ENCODE measurements around the gene PTPN1.
A peak's percentile ranks its signal among the peaks of the same experiment; 100 is the strongest.

The PTPN1 gene

GRCh38 chr20:50532221-50532620, 22.0 kb downstream of the PTPN1 start:
- TF ChIP-seq ZNF792 (tag by site-specific recombination; IDR thresholded peaks at IDR 0.05) = no peak
- no peak for TF ChIP-seq ZNF416 (tag by site-specific recombination; IDR thresholded peaks at IDR 0.05)
- TF ChIP-seq ZBTB10 (tag by site-specific recombination; IDR thresholded peaks at IDR 0.05) = no peak
- TF ChIP-seq, protein P1, sequence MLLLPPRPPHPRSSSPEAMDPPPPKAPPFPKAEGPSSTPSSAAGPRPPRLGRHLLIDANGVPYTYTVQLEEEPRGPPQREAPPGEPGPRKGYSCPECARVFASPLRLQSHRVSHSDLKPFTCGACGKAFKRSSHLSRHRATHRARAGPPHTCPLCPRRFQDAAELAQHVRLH (tag by site-specific recombination; IDR thresholded peaks at IDR 0.05) = no peak
- no peak for TF ChIP-seq ZNF544 (tag by site-specific recombination; IDR thresholded peaks at IDR 0.05)
- no peak for TF ChIP-seq REPIN1 (tag by site-specific recombination; IDR thresholded peaks at IDR 0.05; ENCODE audit: low read depth)
- no peak for TF ChIP-seq ZNF747 (tag by site-specific recombination; IDR thresholded peaks at IDR 0.05)
- TF ChIP-seq, protein P2, sequence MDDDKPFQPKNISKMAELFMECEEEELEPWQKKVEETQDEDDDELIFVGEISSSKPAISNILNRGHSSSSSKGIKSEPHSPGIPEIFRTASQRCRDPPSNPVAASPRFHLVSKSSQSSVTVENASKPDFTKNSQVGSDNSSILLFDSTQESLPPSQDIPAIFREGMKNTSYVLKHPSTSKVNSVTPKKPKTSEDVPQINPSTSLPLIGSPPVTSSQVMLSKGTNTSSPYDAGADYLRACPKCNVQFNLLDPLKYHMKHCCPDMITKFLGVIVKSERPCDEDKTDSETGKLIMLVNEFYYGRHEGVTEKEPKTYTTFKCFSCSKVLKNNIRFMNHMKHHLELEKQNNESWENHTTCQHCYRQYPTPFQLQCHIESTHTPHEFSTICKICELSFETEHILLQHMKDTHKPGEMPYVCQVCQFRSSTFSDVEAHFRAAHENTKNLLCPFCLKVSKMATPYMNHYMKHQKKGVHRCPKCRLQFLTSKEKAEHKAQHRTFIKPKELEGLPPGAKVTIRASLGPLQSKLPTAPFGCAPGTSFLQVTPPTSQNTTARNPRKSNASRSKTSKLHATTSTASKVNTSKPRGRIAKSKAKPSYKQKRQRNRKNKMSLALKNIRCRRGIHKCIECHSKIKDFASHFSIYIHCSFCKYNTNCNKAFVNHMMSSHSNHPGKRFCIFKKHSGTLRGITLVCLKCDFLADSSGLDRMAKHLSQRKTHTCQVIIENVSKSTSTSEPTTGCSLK (tag by site-specific recombination; IDR thresholded peaks at IDR 0.05) = no peak
- TF ChIP-seq ZNF660 (tag by site-specific recombination; IDR thresholded peaks at IDR 0.05) = no peak
- no peak for TF ChIP-seq ZNF518A (tag by site-specific recombination; conservative IDR thresholded peaks at IDR 0.05; ENCODE audit: low read depth)
- TF ChIP-seq EGR2 (tag by site-specific recombination; IDR thresholded peaks at IDR 0.05; ENCODE audit: low read depth) = no peak
- TF ChIP-seq SALL2 (tag by site-specific recombination; IDR thresholded peaks at IDR 0.05; ENCODE audit: borderline replicate concordance) = no peak
- no peak for TF ChIP-seq ZBTB21 (tag by site-specific recombination; IDR thresholded peaks at IDR 0.05)
- Histone ChIP-seq H3K27ac (ENCODE audit: extremely low read depth, low read depth, low read length) (no peak overlapping the region), H3K4me3 (ENCODE audit: low read depth, low read length) (no peak overlapping the region), H3K9me3 (ENCODE audit: control insufficient read depth, insufficient read depth, low read depth, low read length) (no peaks in the 10 kb centered on the region), H3K4me1 (ENCODE audit: control insufficient read depth, insufficient read depth, low read length) (peaks cover 15% of the 10 kb centered on the region), H3K36me3 (ENCODE audit: control insufficient read depth in 2 of 2, insufficient read depth in 1 of 2, low read length in 2 of 2) (no peaks in the 10 kb centered on the region)
- CTCF ChIA-PET = interaction anchor here (0.6 kb wide), 1 partner anchor 16 kb away, joined by 4 read pairs; no protein-coding TSS in a partner anchor
- POLR2A ChIA-PET = interaction anchor here (1.3 kb wide), 1 partner anchor 22 kb away, joined by 3 read pairs; the partner anchor contains the start of gene PTPN1

DNA sequence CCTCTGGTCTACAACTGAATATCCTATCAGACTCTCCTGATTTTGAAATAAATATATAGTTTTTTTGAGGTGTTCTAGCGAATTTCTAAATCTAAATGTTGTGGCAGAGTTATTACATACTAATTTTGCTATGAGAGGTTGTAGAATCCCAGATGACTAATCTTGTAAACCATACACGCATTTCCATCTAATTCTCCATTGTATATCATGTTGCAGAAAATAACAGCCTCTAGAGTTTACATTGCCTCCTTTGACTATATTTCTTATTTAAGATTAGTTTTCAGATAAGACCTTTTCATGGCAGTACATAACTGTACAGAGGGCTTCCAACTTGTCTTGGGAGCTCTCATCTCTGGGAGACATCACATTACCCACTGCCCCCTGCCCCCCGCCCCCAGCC, 22.9 kb downstream of the PTPN1 start:
- Histone ChIP-seq H3K4me1 (ENCODE audit: control insufficient read depth, insufficient read depth, low read length) (peaks cover 15% of the 10 kb centered on the region), H3K36me3 (ENCODE audit: control insufficient read depth in 2 of 2, insufficient read depth in 1 of 2, low read length in 2 of 2) (no peaks in the 10 kb centered on the region), H3K4me3 (ENCODE audit: low read depth, low read length) (no peak overlapping the region), H3K9me3 (ENCODE audit: control insufficient read depth, insufficient read depth, low read depth, low read length) (no peaks in the 10 kb centered on the region), H3K27ac (ENCODE audit: extremely low read depth, low read depth, low read length) (no peak overlapping the region)
- ChIA-PET CTCF (interaction anchor here (0.6 to 1.8 kb wide), 3 partner anchors 15 to 381 kb away, joined by 3 to 5 read pairs (median 4); no protein-coding TSS in a partner anchor), POLR2A (no interaction called here)
- TF ChIP-seq ZFP37 (tag by site-specific recombination; IDR thresholded peaks at IDR 0.05) (no peak), WT1 (tag by site-specific recombination; IDR thresholded peaks at IDR 0.05) (peak; percentile 79), IKZF3 (tag by site-specific recombination; IDR thresholded peaks at IDR 0.05) (peak; percentile 27; the same call in 1 of the 2 replicates), ZNF629 (tag by site-specific recombination; IDR thresholded peaks at IDR 0.05) (peak; percentile 52; the same call in 1 of the 2 replicates), SP7 (tag by site-specific recombination; IDR thresholded peaks at IDR 0.05) (peak; percentile 97), ZEB2 (tag by site-specific recombination; IDR thresholded peaks at IDR 0.05) (0 out of 2 replicates have a peak, but pooled peaks have one; percentile 51), ZNF24 (tag by site-specific recombination; IDR thresholded peaks at IDR 0.05) (no peak)
- TF ChIP-seq, protein P3, sequence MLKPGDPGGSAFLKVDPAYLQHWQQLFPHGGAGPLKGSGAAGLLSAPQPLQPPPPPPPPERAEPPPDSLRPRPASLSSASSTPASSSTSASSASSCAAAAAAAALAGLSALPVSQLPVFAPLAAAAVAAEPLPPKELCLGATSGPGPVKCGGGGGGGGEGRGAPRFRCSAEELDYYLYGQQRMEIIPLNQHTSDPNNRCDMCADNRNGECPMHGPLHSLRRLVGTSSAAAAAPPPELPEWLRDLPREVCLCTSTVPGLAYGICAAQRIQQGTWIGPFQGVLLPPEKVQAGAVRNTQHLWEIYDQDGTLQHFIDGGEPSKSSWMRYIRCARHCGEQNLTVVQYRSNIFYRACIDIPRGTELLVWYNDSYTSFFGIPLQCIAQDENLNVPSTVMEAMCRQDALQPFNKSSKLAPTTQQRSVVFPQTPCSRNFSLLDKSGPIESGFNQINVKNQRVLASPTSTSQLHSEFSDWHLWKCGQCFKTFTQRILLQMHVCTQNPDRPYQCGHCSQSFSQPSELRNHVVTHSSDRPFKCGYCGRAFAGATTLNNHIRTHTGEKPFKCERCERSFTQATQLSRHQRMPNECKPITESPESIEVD (tag by site-specific recombination; IDR thresholded peaks at IDR 0.05) = peak; percentile 77
- TF ChIP-seq, protein P2 (tag by site-specific recombination; IDR thresholded peaks at IDR 0.05) = no peak
